ENCODE data around the gene PIN1. TPM values are rescaled to one million over a fixed set of nuclear protein-coding genes. Genes with fewer than 3 reads are reported as not detected.

PIN1 gene
- total and polyA plus RNA-seq, 10 donors, result 37.7 to 86.1 (median 50.9) TPM

- H3K4me1 ChIP-seq, result peaks cover 0 to 22% (median 7%) of the 10 kb centered on the region in 6 donors
- intact Hi-C loops (cut with DNase I; ENCODE audit: low total_unique reads), result loop anchor here (2.0 to 10.0 kb wide), 5 partner anchors 171 to 661 kb away; partner anchors contain the start of gene ZNF266
- H3K4me3 ChIP-seq, result no peak overlapping the region
- TF ChIP-seq CTCF (IDR thresholded peaks at IDR 0.05 in 8 of 11, conservative IDR thresholded peaks at IDR 0.05 in 3 of 11) (no peak), POLR2AphosphoS5 (IDR thresholded peaks at IDR 0.05) (no peak), POLR2A (IDR thresholded peaks at IDR 0.05) (no peak)
- 74 to 89% (median 83%) methylated on average over 5 of the region's 5 CpGs for WGBS, 5 donors
- H3K9me3 ChIP-seq, result no peaks in the 10 kb centered on the region
- H3K36me3 ChIP-seq, result no peaks in the 10 kb centered on the region
- DNase-seq, result no peak
- no peaks in the 10 kb centered on the region for H3K27me3 ChIP-seq (replicated peaks in 1 of 7)
- H3K27ac ChIP-seq, result no peak overlapping the region
Measured at GRCh38 chr19:9797871-9798270, 37.2 kb upstream of the PIN1 start.

- DNase-seq, result peak; percentile 11
- intact Hi-C loops (cut with DNase I; ENCODE audit: low total_unique reads), result loop anchor here (5.0 to 10.0 kb wide), 4 partner anchors 364 to 662 kb away; partner anchors contain the start of gene ZNF266
- peaks cover 0 to 17% (median 7%) of the 10 kb centered on the region in 6 donors for H3K4me1 ChIP-seq
- no peaks in the 10 kb centered on the region for H3K27me3 ChIP-seq (replicated peaks in 1 of 7)
- no peak overlapping the region for H3K4me3 ChIP-seq
- H3K27ac ChIP-seq, result no peak overlapping the region
- no peaks in the 10 kb centered on the region for H3K9me3 ChIP-seq
- H3K36me3 ChIP-seq, result no peaks in the 10 kb centered on the region
- no peak for TF ChIP-seq POLR2AphosphoS5 (IDR thresholded peaks at IDR 0.05)
- TF ChIP-seq CTCF (IDR thresholded peaks at IDR 0.05 in 8 of 11, conservative IDR thresholded peaks at IDR 0.05 in 3 of 11), result no peak
- no peak for TF ChIP-seq POLR2A (IDR thresholded peaks at IDR 0.05)
Measured at GRCh38 chr19:9799162-9799561, 36.0 kb upstream of the PIN1 start.

GRCh38 chr19:9801976-9802375 is 33.1 kb upstream of the PIN1 start:
- TF ChIP-seq POLR2A (IDR thresholded peaks at IDR 0.05) (no peak), CTCF (IDR thresholded peaks at IDR 0.05 in 8 of 11, conservative IDR thresholded peaks at IDR 0.05 in 3 of 11) (no peak), POLR2AphosphoS5 (IDR thresholded peaks at IDR 0.05) (no peak)
- peaks cover 0 to 17% (median 6%) of the 10 kb centered on the region in 6 donors for H3K36me3 ChIP-seq
- peaks cover 0 to 7% (median 0%) of the 10 kb centered on the region in 6 donors for H3K4me1 ChIP-seq
- DNase-seq, result no peak
- no peak overlapping the region for H3K4me3 ChIP-seq
- intact Hi-C loops (cut with DNase I; ENCODE audit: low total_unique reads), result no loop called here
- no peaks in the 10 kb centered on the region for H3K9me3 ChIP-seq
- H3K27me3 ChIP-seq (replicated peaks in 1 of 7), result no peaks in the 10 kb centered on the region
- H3K27ac ChIP-seq, result no peak overlapping the region
- 90 to 94% (median 92%) methylated on average over 10 of the region's 10 CpGs for WGBS, 5 donors

- peaks cover 0 to 62% (median 37%) of the 10 kb centered on the region in 6 donors for H3K36me3 ChIP-seq
- H3K9me3 ChIP-seq, result no peaks in the 10 kb centered on the region
- peaks cover 0 to 15% (median 0%) of the 10 kb centered on the region in 6 donors for H3K4me1 ChIP-seq
- H3K27ac ChIP-seq, result peak overlapping the region in 1 of 8 donors; percentile 10
- no peak for TF ChIP-seq POLR2A (IDR thresholded peaks at IDR 0.05)
- TF ChIP-seq CTCF (IDR thresholded peaks at IDR 0.05 in 8 of 11, conservative IDR thresholded peaks at IDR 0.05 in 3 of 11), result no peak
- TF ChIP-seq POLR2AphosphoS5 (IDR thresholded peaks at IDR 0.05), result no peak
- DNase-seq, result no peak
- intact Hi-C loops (cut with DNase I; ENCODE audit: low total_unique reads), result no loop called here
- H3K27me3 ChIP-seq (replicated peaks in 1 of 7), result no peaks in the 10 kb centered on the region
- WGBS, 5 donors, result 88 to 96% (median 90%) methylated on average over 3 of the region's 3 CpGs
- no peak overlapping the region for H3K4me3 ChIP-seq
Measured at GRCh38 chr19:9806803-9807202, 28.3 kb upstream of the PIN1 start.
